Choroid plexus epithelial cell (primary cell): Measurements from ENCODE around the gene PIK3IP1.
"Not testable (repeated sequence)": the region's sequence is repeated elsewhere in the genome, so short reads cannot be mapped to it uniquely, and the experiment has no call there.

Source experiments
- DNase-seq: peaks from one replicate; pipeline ENCODE4 v3.0.0-alpha.2; 2010; ENCODE audit warnings: low read depth
- H3K4me3 ChIP-seq: 2 replicates; pipeline ENCODE4 v1.5.1; 2011; ENCODE audit warnings: low read depth, mild to moderate bottlenecking, control low read depth, low read length, moderate library complexity
- CTCF ChIP-seq: conservative IDR thresholded peaks from 2 replicates; pipeline ENCODE4 v1.5.1; 2011; ENCODE audit warnings: low read depth, mild to moderate bottlenecking, control low read depth, inconsistent platforms, low read length, moderate library complexity

The PIK3IP1 gene

GRCh38 chr22:31244046-31244942, 48.0 kb downstream of the PIK3IP1 start:
- TF ChIP-seq CTCF, result no peak
- DNase-seq, result peak; percentile 93
- H3K4me3 ChIP-seq, result no peak overlapping the region

GRCh38 chr22:31243339-31244045, 48.8 kb downstream of the PIK3IP1 start:
- no peak for TF ChIP-seq CTCF
- no peak for DNase-seq
- H3K4me3 ChIP-seq, result no peak overlapping the region

GRCh38 chr22:31241936-31242335, 50.4 kb downstream of the PIK3IP1 start:
- TF ChIP-seq CTCF, result peak; percentile 44
- H3K4me3 ChIP-seq, result no peak overlapping the region
- DNase-seq, result peak; percentile 47

GRCh38 chr22:31241200-31241599, 51.1 kb downstream of the PIK3IP1 start:
- peak; percentile 65 for DNase-seq
- no peak overlapping the region for H3K4me3 ChIP-seq
- no peak for TF ChIP-seq CTCF

GRCh38 chr22:31239771-31240370, 52.4 kb downstream of the PIK3IP1 start:
- H3K4me3 ChIP-seq, result no peak overlapping the region
- no peak for TF ChIP-seq CTCF
- peak; percentile 68 for DNase-seq

- no peak overlapping the region for H3K4me3 ChIP-seq
- no peak for DNase-seq
- no peak for TF ChIP-seq CTCF
Observed at GRCh38 chr22:31238057-31238456, 54.2 kb downstream of the PIK3IP1 start.

- DNase-seq, result not testable (repeated sequence)
Observed at GRCh38 chr22:31236044-31236443, 56.2 kb downstream of the PIK3IP1 start.

More at GRCh38 chr22:31236044-31236443, 56.2 kb downstream of the PIK3IP1 start:
- H3K4me3 ChIP-seq, result not testable (repeated sequence)
